NCI-H446 treated with DMSO at 0.1 percent for 48 hours (cell line): ENCODE measurements around the gene PREP.

Source experiments
- DNase-seq: peaks from one replicate; lab custom pipeline; 2025; lab: John Stamatoyannopoulos, UW

Gene PREP

DNA sequence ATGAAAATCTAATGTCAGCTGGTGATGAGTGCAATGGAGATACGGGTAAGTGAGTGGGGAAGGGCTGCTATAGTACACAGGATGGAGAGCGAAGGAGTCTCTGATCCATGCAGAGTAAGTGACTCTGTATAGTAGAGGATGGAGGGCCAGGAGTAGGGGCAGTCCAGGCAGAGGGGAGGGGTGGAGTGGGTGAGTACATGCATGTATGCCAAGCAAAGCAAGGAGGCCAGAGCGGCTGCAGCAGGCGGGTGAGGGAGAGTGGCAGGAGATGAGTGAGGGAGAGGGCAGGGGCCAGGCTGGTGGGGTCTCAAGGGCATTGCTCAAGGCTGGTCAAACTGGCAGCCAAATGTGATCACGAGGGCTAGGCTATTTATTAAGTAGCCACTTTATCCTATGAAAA is 94.0 kb downstream of the PREP start:
- DNase-seq, result no peak

DNA sequence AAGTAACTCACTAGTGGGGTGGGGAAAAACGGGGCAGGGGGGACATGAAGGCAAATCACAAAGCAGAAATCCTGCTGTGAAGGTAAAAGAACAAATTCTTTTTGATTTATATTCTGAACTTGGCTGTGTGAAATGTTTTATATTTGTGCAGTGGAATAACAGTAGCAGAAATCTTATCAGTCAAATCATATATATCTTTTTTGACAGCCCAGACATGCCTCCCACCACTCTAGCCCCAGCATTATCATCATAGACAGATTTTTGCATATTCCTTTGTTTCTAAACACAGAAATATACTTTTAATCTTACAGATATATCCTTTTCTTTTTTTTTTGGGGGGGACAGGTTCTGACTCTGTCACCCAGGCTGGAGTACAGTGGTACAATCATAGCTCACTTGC is 97.4 kb downstream of the PREP start:
- no peak for DNase-seq

DNA sequence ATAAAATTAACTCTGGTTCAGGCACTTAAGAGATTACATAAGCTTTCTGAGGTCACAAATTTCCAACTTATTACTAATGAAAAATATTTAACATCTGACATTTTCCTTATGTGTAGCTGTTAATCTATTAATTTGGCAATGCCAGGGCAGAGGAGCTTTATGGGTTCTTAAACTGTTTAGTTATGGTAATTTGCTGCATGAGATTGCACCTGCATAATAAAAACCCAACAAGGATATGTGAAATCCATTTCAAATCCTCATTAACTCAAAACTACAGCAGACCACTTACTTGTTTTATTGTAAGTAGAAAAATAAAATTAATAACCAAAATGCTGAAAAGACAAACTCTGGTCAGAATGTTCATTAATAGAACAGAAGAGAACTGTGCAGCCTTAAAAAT is 98.1 kb downstream of the PREP start:
- DNase-seq, result no peak

DNA sequence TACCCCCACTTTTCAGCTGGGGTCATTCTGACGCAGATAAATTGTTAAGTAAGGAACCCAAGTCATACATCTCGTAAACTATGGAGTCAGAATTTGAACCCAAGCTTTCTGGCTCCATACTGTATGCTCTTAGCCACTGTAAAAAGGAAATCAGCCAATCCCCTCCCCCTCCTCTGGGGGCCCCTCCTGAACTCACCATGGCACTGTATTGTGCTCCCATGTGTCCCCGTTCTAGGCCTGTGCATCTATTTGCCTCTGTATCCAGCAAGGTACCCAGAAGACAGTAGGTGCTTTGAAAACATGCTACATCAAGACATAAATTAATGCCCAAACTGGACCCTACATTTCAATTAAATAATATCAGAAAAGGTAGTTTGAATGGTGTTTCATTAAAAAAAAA is 98.5 kb downstream of the PREP start:
- DNase-seq, result no peak

DNA sequence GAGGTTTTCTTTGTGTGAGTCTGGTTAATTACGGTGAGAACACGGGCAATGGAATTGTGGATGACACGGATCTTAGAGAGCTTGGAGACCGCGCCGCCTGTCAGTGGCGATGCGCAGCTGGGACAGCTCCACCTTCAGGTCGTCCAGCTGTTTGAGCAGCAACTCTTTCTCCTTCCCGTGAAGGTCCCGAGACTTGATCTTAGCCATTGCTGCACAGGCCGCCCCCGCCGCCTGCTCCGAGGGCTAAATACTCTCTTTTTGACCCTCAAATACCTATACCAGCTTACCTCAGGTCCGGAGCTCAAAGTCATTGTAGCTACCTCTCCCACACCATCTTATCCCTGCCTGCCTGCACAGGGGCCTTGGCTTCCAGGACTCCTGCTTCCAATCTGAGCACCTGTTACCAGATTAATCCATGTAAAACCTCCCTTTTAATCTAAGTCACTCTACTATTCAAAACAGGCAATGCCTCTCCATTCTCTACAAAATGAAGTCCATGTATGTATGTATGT is 100.2 kb downstream of the PREP start:
- DNase-seq, result no peak

DNA sequence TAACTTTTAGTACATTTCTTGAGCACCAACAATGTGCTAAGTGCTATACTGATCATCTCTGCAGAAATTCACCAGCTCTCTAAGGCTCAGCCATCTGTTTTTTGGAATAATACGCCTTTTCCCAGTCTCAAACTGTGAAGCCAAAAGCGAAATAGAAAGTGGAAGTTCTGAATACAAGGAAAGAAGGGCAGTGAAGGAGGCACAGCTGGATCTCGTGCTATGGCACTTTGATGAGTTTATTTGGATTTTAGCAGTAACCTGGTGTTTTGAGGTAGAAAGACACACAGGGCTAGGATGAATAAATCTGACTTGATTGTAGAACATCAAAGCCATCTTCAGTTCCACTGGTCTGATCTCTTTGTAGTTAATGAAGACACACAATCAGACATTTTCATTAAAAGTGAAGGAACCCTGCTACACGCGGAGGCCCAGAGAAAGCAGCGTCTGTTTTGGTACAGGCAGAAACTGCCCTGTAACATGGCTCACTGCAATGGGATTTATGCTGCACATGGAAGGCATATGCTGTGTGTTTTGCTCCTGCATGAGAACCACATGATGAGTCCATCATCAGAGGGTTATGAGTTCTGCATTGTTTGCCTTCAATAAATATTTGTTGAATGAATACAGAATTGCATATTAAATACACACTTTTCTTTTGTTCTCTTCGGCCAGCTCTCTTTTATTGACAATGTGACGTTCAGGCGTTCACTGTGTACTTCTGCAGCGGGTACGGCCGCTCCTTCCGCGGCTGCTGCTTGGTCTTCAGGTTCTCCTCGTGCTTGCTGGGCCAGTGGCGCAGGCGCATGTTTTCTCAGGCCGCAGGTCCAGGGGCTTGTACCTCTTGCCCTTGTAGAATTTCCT is 100.9 kb downstream of the PREP start:
- DNase-seq, result no peak

DNA sequence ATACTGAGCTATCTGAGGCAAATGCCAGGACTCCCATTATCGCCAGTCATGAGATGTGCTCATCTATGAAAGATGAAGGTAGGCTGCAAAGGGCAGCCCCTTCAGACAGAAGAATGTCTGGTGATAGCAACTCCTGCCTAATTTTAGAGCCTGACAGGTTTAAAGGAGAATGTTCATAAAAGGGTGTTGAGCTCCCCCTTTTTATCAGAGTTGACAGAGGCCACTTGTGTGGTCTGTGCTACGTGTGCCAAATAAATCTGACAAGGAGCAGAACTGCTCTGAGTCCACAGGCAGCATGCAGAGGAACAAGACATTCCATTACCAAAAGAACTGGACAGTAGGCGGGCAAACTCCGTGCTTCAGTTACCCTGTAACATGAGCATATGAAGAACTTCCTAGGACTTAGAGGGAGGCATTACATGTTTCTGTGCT is 101.8 kb downstream of the PREP start:
- no peak for DNase-seq

DNA sequence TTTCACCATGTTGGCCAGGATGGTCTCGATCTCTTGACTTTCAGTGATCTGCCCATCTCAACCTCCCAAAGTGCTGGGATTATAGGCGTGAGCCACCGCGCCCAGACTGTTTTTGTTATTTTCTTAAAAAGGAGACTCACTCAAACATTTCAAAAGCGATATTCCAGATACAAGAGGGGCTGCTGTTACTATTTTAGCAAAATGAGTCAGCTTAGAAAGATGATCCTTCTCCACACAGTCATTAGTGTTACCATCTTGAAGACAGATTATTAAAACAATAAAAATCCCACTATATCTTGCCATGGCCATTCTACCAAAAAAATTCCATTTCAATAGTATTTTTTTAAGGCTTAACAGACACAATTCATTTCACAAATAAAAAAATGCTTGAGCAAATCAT is 102.8 kb downstream of the PREP start:
- DNase-seq, result no peak

DNA sequence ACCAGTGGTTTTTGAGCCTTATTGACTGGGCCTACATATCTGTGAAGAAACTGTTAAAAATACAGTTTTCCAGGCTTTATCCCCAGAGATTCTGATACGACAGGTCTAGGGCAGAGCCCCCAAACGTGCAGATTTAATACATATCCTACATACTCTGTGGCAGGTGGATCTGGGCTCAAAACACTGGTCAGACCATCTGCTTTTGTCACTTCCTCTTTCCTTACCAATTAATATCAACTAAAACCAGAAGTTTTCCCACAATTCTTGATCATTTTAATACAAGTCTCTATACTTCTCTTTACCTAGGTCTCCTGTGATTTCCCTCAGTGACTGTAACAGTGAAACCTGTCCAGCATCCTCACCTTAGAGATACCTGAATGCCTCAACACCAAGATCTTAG is 108.8 kb downstream of the PREP start:
- DNase-seq, result no peak

DNA sequence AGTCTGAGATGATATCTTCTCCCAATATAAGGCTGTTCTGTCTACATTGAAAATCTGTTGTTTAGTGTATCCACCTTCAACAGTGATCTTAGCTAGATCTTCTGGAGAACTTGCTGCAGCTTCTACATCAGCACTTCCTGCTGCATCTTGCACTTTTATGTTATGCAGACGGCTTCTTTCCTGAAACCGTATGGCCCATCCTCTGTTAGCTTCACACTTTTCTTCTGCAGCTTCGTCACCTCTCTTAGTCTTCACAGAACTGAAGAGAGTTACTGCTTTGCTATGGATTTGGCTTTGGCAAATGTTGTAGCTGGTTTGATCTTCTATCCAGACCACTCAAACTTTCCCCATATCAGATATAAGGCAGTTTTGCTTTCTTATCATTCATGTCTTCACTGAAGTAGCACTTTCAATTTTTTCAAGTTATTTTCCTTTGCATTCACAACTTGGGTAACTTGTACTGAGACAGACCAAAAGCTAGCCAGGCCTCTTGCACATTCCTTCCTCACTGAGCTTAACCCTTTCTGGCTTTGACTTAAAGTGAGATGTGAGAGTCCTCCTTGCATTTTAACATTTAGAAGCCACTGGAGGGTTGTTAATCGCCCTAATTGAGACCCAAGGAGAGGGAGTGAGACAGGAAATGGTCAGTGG is 110.1 kb downstream of the PREP start:
- no peak for DNase-seq

DNA sequence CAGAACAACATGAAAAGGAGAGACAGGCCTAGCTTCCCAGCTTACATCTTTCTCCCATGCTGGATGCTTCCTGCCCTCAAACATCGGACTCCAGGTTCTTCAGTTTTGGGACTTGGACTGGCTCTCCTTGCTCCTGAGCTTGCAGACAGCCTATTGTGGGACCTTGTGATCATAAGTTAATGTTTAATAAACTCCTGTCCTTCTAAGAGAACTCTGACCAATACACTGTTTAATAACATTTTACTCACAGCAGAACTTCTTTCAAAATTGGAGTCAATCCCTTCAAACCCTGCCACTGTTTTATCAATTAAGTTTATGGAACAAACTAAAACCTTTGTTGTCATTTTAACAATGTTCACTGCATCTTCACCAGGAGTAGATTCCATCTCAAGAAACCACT is 111.4 kb downstream of the PREP start:
- DNase-seq, result no peak

DNA sequence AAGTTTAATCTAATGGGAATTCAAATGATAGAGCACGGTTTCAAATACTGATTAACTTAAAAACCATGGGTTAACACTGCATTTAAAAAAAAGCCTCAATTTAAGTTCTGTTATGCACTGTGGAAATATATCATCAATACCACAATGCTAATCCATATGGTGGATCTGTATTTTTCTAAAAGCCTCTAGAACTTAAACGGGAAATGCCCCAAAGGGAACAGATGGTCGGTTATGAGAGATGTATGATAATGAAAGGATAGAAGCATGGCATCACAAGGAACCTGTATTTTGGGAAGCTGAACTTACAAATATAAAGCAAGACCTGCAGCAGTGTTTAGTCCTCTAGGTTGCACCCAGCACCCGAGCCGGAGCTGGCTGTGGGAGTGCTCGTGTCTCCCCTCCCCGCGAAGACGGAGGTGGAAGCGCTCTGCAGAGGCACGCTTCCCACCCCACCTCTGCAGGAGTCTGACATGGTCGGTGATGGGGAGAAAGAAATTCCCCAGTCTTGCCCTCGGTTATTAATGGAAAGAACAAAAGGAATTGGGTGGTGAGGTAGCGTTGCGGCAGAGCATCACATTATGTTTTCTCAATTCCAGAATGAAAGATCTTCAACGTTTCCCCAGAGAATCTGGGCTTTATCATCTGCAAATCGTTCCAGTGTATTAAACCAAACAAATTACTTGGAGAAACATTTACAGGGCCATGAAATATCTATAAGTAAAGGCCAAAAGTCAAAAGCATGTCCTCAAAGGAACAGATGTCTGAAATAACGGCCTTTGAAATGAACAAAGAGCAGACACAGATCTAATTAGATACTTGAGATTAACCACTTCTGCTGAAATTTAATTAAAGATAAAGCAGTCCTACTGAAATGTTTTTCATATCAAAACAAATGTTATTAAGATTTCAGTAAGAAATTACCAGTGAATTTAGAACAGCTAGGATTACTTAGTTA is 120.0 kb downstream of the PREP start:
- DNase-seq, result no peak

DNA sequence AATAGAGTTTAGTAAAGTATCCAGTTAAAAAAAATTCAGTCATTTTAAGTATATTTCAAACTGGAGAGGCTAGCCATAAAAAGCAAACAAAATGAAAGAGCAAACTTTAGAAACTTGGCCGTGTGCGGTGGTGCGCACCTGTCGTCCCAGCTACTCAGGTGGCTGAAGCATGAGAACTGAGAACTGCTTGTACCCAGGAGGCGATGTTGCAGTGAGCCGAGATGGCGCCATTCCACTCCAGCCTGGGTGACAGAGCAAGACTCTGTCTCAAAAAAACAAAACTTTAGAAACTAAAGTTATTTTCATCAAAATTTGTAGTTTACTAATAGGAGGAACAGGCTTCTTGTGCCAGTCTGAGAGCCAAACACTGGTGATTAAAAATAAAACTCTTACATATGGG is 122.8 kb downstream of the PREP start:
- DNase-seq, result no peak

DNA sequence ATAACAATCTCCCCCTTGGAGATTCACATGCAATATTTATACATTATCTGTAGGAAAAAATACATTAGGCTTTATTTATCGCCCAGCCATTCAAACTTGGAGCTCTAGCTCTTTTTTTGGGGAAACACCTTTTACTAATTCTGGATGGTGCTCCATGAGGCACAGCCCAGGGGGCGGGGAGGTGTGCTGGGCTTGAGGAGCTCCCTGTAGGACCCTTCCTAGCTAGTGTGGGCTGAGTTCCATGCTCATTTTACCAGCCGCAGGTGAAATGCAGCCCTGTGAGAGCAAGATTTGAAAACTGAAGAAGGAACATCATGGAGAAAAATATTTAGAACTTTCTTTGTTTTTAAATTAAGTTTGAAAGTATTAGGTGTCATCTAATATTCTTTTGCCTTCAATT is 123.4 kb downstream of the PREP start:
- no peak for DNase-seq

DNA sequence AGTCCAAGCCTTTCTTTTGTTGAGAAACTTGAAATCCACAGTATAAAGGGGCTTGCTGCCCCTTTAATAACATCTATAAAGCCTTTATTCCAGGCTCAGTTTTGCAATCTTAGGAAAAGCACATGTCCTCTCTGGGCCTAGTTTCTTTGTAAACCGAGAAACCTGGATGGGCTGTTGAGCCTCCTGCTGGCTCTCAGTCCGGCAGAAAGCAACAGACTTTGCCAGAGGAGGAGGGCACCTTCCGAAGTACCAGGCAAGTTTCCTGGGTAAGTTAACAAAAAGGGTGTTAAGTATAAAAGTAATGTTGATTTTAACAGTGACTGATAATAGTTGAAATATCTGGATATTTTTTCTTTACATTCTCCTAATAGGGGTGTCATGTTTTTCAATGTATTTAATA is 124.1 kb downstream of the PREP start:
- DNase-seq, result no peak

DNA sequence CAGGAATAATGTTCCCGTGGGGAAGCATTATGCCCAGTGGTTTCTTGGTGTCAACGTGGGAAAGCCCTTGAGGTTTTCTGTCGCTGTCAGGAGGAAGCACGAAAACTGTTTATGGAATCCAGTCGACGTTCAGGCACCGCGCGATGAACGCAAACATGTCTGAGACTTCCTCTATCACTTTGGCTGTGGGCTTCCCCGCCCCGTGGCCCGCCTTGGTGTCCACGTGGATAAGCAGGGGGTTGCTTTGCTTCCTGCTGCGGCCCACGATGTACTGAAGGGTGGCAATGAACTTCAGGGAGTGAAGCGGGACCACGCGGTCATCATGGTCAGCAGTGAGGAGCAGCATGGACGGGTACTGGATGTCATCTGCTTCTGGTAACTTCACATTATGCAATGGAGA is 124.8 kb downstream of the PREP start:
- no peak for DNase-seq

DNA sequence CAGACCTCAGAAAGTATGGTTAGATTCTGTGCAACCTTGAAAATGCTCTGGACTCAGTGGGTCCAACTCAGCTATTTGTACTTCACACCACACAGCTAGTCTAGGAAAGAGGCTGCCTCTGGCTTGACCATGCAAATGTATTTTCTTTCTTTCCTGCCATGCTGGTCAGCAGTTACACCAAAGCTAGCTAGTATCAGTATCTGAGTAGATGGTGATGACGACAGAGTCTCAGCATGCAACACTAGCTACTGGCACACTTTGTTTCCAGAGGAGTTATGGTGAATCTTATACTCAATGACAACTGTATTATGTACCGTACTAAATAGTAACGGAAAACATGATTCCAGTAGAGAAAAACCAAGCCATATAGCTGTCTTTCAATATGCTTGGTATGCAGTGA is 126.5 kb downstream of the PREP start:
- no peak for DNase-seq

DNA sequence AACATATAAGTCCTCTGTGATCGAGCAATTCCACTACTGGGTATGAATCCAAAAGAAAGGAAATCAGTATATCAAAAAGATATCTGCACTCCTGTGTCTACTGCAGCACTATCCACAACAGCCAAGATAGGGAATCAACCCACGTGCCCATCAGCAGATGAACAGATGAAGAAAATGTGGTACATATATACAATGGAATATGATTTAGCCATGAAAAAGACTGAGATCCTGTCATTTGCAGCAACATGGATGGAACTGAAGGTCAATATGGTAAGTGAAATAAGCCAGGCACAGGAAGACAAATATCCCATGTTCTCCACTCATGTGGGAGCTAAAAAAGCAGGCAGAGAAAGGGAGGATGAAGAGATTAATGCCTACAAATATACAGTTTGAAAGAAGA is 127.3 kb downstream of the PREP start:
- no peak for DNase-seq

DNA sequence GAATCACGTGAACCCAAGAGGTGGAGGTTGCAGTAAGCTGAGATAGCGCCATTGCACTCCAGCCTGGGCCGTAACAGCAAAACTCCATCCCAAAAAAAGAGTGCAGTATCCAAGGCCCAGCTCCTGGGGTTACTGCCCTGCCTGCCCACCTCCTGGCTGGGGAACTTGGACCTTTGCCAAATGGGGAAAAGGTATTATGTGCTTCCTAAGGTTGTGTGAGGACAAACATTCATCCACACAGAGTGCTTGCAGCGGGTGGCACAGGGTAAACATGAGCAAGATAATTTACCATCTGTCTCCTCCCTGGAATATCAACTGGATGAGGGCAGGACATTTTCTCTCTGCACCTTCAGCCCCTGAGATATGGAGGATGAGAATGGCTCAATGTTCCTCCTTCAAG is 128.2 kb downstream of the PREP start:
- DNase-seq, result no peak

DNA sequence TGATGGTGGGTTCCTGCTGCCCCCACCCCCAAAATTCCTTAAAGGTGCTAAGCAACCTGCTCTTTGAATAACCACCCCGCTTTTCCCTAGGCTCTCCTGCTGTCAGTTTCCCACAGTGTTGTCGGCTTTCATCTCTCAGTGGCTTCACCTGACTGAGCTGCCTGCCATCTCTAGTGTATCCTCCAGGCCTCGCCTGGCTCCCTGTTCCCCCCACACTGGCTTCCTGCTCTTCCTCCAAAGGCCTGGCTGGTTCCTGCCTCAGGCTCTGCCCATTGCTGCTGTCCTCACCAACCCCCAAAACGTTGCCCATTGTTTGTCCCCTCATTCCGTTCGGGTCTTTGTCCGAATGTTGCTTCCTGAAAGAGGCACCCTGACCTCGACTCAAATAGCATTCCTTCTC is 129.3 kb downstream of the PREP start:
- DNase-seq, result no peak

DNA sequence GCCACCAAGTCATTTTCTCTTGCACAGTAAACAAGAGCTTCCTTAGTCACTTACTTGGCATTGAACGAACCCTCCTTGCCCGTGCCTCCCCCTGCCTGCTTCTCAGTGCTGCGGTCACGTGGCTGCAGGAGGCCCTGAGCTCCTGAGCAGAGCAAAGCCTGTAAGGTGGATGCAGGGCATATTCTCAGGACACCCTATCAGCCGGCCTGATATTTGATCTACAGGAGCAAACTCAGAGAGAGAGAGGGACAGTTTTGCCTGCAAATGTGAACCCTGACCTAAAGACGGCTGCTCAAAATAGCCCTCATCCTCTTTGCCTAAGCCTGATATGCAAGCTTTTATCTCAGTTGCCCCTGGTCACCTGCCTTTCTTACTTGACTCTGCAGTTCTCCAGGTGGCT is 130.1 kb downstream of the PREP start:
- DNase-seq, result no peak

DNA sequence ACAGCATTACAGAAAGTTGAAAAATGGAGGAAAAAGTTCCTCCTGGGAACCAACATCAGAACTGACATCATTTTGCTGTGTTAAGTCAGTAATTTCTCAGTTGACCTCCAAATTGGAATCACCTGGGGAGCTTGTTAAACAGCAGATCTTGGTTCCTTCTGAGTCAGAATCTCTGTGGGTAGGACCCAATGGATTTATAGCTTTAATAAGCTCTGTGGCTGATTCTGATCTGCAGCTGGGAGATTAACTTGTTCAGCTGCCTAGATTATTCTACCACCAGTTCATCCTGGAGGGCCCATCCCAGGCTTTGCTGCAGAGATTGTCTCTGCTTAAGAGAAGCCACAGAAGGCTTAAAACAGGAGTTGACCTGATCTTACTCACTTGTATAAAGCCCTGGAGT is 132.4 kb downstream of the PREP start:
- DNase-seq, result no peak
